Panc1 (cell line): Measurements from ENCODE around the gene IL17REL. TPM values are rescaled to one million over a fixed set of nuclear protein-coding genes. Genes with fewer than 3 reads are reported as not detected.

Source experiments
- ATAC-seq: fragments of 200-7000 bp; cut with Tn5 transposase; 2 replicates; pipeline ENCODE4 v1.9.1; 2020; ENCODE audit warnings: mild to moderate bottlenecking, moderate library complexity
- BruUV-seq: library from RNA; stranded (reverse); fragments of 400-500 nt; replicated peaks from 2 replicates; lab custom pipeline; 2021; lab: Mats Ljungman, UMichigan
- CTCF ChIA-PET: fragments of 300-600 bp; sonication (Branson Sonifier 250); formaldehyde crosslinking; loops from one replicate; lab custom pipeline; 2022; ENCODE audit warnings: antibody characterized with exemption; lab: Charles Lee
- POLR2A ChIA-PET: fragments of 300-600 bp; sonication (Branson Sonifier 250); formaldehyde crosslinking; loops from one replicate; lab custom pipeline; 2022; ENCODE audit warnings: antibody characterized with exemption; lab: Charles Lee
- DNase-seq: peaks from one replicate; pipeline ENCODE4 v3.0.0-alpha.2; 2010; ENCODE audit warnings: low read depth, low spot score
- H3K27ac ChIP-seq: 2 replicates; pipeline ENCODE4 v1.5.1; 2011; ENCODE audit warnings: mild to moderate bottlenecking, low read length, inconsistent platforms
- H3K27me3 ChIP-seq: fragments of 200-500 bp; sonication (Bioruptor generic); 2 replicates; pipeline ENCODE4 v1.6.0; 2014; ENCODE audit warnings: low read length, inconsistent platforms; ENCODE audit not compliant: control insufficient read depth, insufficient read depth
- H3K36me3 ChIP-seq: fragments of 200-500 bp; sonication (Bioruptor generic); 2 replicates; pipeline ENCODE4 v1.5.1; 2014; ENCODE audit warnings: inconsistent platforms, mild to moderate bottlenecking, low read length, moderate library complexity; ENCODE audit not compliant: control insufficient read depth, insufficient read depth
- H3K4me1 ChIP-seq: 2 replicates; pipeline ENCODE4 v1.5.1; 2011; ENCODE audit warnings: inconsistent platforms, mild to moderate bottlenecking, low read length, moderate library complexity; ENCODE audit not compliant: control insufficient read depth, insufficient read depth
- H3K4me3 ChIP-seq, 2 experiments: 2 replicates each; pipeline ENCODE4 v1.5.1; 2011 to 2012; ENCODE audit warnings: low read depth in 2 of 2, low read length in 2 of 2, mild to moderate bottlenecking in 2 of 2, inconsistent platforms in 1 of 2, moderate library complexity in 1 of 2
- H3K9me3 ChIP-seq: fragments of 200-500 bp; sonication (Bioruptor generic); 2 replicates; pipeline ENCODE4 v1.5.1; 2014; ENCODE audit warnings: low read depth, mild to moderate bottlenecking, inconsistent platforms, low read length, moderate library complexity; ENCODE audit not compliant: control insufficient read depth, insufficient read depth
- POLR2AphosphoS5 ChIP-seq: IDR thresholded peaks from 2 replicates; pipeline ENCODE4 v1.6.1; 2012; ENCODE audit warnings: mild to moderate bottlenecking, low read depth, low read length, moderate library complexity
- REST ChIP-seq, 2 experiments: IDR thresholded peaks; 2 replicates each; pipeline ENCODE4 v1.6.1; 2011 to 2012; ENCODE audit warnings: low read depth in 2 of 2, control low read depth in 1 of 2, low read length in 1 of 2, mild to moderate bottlenecking in 1 of 2, moderate library complexity in 1 of 2; ENCODE audit not compliant: insufficient read depth in 1 of 2
- SIN3A ChIP-seq: IDR thresholded peaks from 2 replicates; pipeline ENCODE4 v1.6.1; 2012; ENCODE audit warnings: low read depth, mild to moderate bottlenecking, low read length, moderate library complexity, borderline replicate concordance; ENCODE audit not compliant: insufficient read depth
- TCF7L2 ChIP-seq: IDR thresholded peaks from 2 replicates; pipeline ENCODE4 v1.6.1; 2011; ENCODE audit warnings: mild to moderate bottlenecking, low read depth, low read length, inconsistent platforms
- in situ Hi-C: cut with HindIII; loops from 2 replicates; pipeline ENCODE4 v1.10.0; 2016; ENCODE audit warnings: low sequenced_read_pairs, low pct_unique_long_range_greater_than_20kb
- intact Hi-C: fragments of 100-400 bp; cut with micrococcal nuclease; formaldehyde crosslinking; loops from one replicate; pipeline ENCODE4 v1.10.0; 2022; ENCODE audit not compliant: unreplicated experiment
- total RNA-seq: library from RNA; stranded (reverse); gene quantifications from one replicate; pipeline ENCODE4 v1.2.1, GENCODE V29; 2021; ENCODE audit not compliant: unreplicated experiment
- TF ChIP-seq, protein P1 (sequence below): fragments of 450-650 bp; IDR thresholded peaks from 2 replicates; pipeline ENCODE4 v1.5.1; 2017; ENCODE audit warnings: mild to moderate bottlenecking

The IL17REL gene
- total RNA-seq, 1 experiment from 2014 or later = 0.82 TPM

- Histone ChIP-seq H3K4me1 (peaks cover 24% of the 10 kb centered on the region), H3K27me3 (no peaks in the 10 kb centered on the region), H3K36me3 (no peaks in the 10 kb centered on the region), H3K4me3 (no peak overlapping the region), H3K9me3 (no peaks in the 10 kb centered on the region), H3K27ac (no peak overlapping the region)
- TF ChIP-seq POLR2AphosphoS5 = no peak
- no peak for TF ChIP-seq REST (IDR thresholded peaks at IDR 0.05; ENCODE audit: insufficient read depth in 1 of 2, low read depth in 2 of 2, low read length in 1 of 2)
- TF ChIP-seq SIN3A = no peak
- TF ChIP-seq, protein P1, sequence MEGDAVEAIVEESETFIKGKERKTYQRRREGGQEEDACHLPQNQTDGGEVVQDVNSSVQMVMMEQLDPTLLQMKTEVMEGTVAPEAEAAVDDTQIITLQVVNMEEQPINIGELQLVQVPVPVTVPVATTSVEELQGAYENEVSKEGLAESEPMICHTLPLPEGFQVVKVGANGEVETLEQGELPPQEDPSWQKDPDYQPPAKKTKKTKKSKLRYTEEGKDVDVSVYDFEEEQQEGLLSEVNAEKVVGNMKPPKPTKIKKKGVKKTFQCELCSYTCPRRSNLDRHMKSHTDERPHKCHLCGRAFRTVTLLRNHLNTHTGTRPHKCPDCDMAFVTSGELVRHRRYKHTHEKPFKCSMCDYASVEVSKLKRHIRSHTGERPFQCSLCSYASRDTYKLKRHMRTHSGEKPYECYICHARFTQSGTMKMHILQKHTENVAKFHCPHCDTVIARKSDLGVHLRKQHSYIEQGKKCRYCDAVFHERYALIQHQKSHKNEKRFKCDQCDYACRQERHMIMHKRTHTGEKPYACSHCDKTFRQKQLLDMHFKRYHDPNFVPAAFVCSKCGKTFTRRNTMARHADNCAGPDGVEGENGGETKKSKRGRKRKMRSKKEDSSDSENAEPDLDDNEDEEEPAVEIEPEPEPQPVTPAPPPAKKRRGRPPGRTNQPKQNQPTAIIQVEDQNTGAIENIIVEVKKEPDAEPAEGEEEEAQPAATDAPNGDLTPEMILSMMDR = no peak
- no peak for TF ChIP-seq TCF7L2
- no peak for DNase-seq
- POLR2A ChIA-PET = no interaction called here
- in situ Hi-C loops (no loop called here), intact Hi-C loops (no loop called here)
- CTCF ChIA-PET = interaction anchor here (0.8 to 1.0 kb wide), 2 partner anchors 10 to 35 kb away, joined by 3 read pairs; no protein-coding TSS in a partner anchor
- no peak for ATAC-seq
- BruUV-seq = no TSS peak
These were observed 17.0 kb downstream of the IL17REL start for GRCh38 chr22:49995361-49996118.

DNA sequence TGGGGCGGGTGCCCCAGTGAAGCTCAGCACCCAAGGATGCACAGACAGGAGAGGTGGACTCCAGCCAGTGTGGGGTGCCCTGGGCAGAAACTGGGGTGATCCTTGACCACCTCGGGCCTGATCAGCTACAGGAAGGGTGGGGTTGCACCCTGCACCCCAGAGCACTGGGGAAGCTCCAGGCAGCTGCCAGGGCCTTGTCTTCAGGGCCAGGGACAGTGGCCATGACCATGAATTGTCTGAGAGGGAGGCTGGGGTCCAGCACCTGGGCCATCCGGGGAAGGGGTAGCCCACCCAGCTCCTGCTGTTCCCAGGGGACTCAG lies 17.6 kb downstream of the IL17REL start:
- CTCF ChIA-PET = interaction anchor here (0.8 to 1.0 kb wide), 2 partner anchors 10 to 36 kb away, joined by 3 read pairs; no protein-coding TSS in a partner anchor
- H3K4me1 ChIP-seq = peaks cover 24% of the 10 kb centered on the region
- no peak for ATAC-seq
- no peaks in the 10 kb centered on the region for H3K27me3 ChIP-seq
- in situ Hi-C loops (no loop called here), intact Hi-C loops (no loop called here)
- H3K27ac ChIP-seq = no peak overlapping the region
- DNase-seq = no peak
- no TSS peak for BruUV-seq
- no peaks in the 10 kb centered on the region for H3K9me3 ChIP-seq
- TF ChIP-seq, protein P1 = no peak
- TF ChIP-seq REST (IDR thresholded peaks at IDR 0.05; ENCODE audit: insufficient read depth in 1 of 2, low read depth in 2 of 2, low read length in 1 of 2) (no peak), TCF7L2 (no peak), POLR2AphosphoS5 (no peak), SIN3A (no peak)
- H3K4me3 ChIP-seq = no peak overlapping the region
- POLR2A ChIA-PET = no interaction called here
- no peaks in the 10 kb centered on the region for H3K36me3 ChIP-seq
